HCT116 (cell line): Measurements from ENCODE around the gene RANBP10. TPM values are rescaled to one million over a fixed set of nuclear protein-coding genes. Genes with fewer than 3 reads are reported as not detected.

ENCODE experiments used
- ATAC-seq: fragments of 200-7000 bp; cut with Tn5 transposase; 2 replicates; pipeline ENCODE4 v1.9.1; 2020; ENCODE audit warnings: mild to moderate bottlenecking, moderate library complexity
- BruUV-seq: library from RNA; stranded (reverse); fragments of 400-500 nt; replicated peaks from 2 replicates; lab custom pipeline; 2021; lab: Mats Ljungman, UMichigan
- CTCF ChIA-PET: fragments of 300-600 bp; sonication (Branson Sonifier 250); formaldehyde crosslinking; loops from one replicate; lab custom pipeline; 2021; ENCODE audit warnings: antibody characterized with exemption; lab: Charles Lee
- POLR2A ChIA-PET: fragments of 300-600, 350-600 bp; sonication (Branson Sonifier 250); formaldehyde crosslinking; loops from one replicate; lab custom pipeline; 2021; ENCODE audit warnings: antibody characterized with exemption; lab: Charles Lee
- RAD21 ChIA-PET, 2 experiments: fragments of 300-600 bp; sonication (Branson Sonifier 250); formaldehyde crosslinking; loops; one replicate each; lab custom pipeline; 2023; ENCODE audit warnings: low total read pairs in 2 of 2; ENCODE audit not compliant: uncharacterized antibody in 2 of 2, unreplicated experiment in 2 of 2, low non-redundant PET in 1 of 2; lab: Charles Lee
- DNase-seq: peaks from one replicate; pipeline ENCODE4 v3.0.0-alpha.2; 2010; ENCODE audit warnings: low read depth, low spot score
- H2AFZ ChIP-seq: fragments of 200-600 bp; shearing (Covaris generic), sonication (generic); 2 replicates; pipeline ENCODE4 v1.6.1; 2017; ENCODE audit warnings: low read depth, mixed run types, mixed read lengths, antibody characterized with exemption, low read length; ENCODE audit not compliant: poor library complexity, severe bottlenecking
- H3K27ac ChIP-seq: 2 replicates; pipeline ENCODE4 v1.5.1; 2012; ENCODE audit warnings: low read depth, low read length
- H3K27me3 ChIP-seq: fragments of 200-600 bp; sonication (generic); 2 replicates; pipeline ENCODE4 v1.6.1; 2016; ENCODE audit warnings: mixed run types, low read length, mixed read lengths; ENCODE audit not compliant: insufficient read depth
- H3K36me3 ChIP-seq, 2 experiments: fragments of 200-500 bp in 1 of 2; fragments of 200-600 bp in 1 of 2; sonication (Bioruptor generic) in 1 of 2; sonication (generic) in 1 of 2; 2 replicates each; pipeline versions ENCODE4 v1.5.1 to v1.6.1; 2014 to 2016; ENCODE audit warnings: low read length in 2 of 2, inconsistent platforms in 1 of 2, mixed read lengths in 1 of 2, mixed run types in 1 of 2; ENCODE audit not compliant: insufficient read depth in 2 of 2, control insufficient read depth in 1 of 2
- H3K4me1 ChIP-seq, 2 experiments: fragments of 200-600 bp in 1 of 2; sonication (generic) in 1 of 2; 2 replicates each; pipeline versions ENCODE4 v1.5.1 to v1.6.1; 2012 to 2017; ENCODE audit warnings: low read length in 2 of 2, inconsistent platforms in 1 of 2, mild to moderate bottlenecking in 1 of 2, mixed read lengths in 1 of 2, mixed run types in 1 of 2, moderate library complexity in 1 of 2; ENCODE audit not compliant: insufficient read depth in 2 of 2, control insufficient read depth in 1 of 2
- H3K4me2 ChIP-seq: fragments of 200-600 bp; sonication (generic); 2 replicates; pipeline ENCODE4 v1.6.1; 2017; ENCODE audit warnings: mixed run types, low read length, mixed read lengths
- H3K4me3 ChIP-seq, 2 experiments: fragments of 200-600 bp in 1 of 2; sonication (generic) in 1 of 2; replicated peaks in 1 of 2; 2 replicates each; pipeline ENCODE4 v1.5.1; 2011 to 2016; ENCODE audit warnings: low read length in 2 of 2, control low read depth in 1 of 2, low read depth in 1 of 2, mild to moderate bottlenecking in 1 of 2, mixed read lengths in 1 of 2, mixed run types in 1 of 2
- H3K79me2 ChIP-seq: fragments of 200-600 bp; sonication (generic); 2 replicates; pipeline ENCODE4 v1.6.1; 2017; ENCODE audit warnings: mild to moderate bottlenecking, mixed run types, low read length, moderate library complexity, mixed read lengths; ENCODE audit not compliant: insufficient read depth
- H3K9ac ChIP-seq: fragments of 200-600 bp; sonication (generic); 2 replicates; pipeline ENCODE4 v1.6.1; 2016; ENCODE audit warnings: low read length, mixed read lengths
- H3K9me2 ChIP-seq: fragments of 200-600 bp; sonication (generic), shearing (Covaris generic); 2 replicates; pipeline ENCODE4 v1.6.1; 2017; ENCODE audit warnings: mixed run types, mild to moderate bottlenecking, moderate library complexity; ENCODE audit not compliant: insufficient read depth
- H3K9me3 ChIP-seq, 2 experiments: fragments of 200-500 bp in 1 of 2; fragments of 200-600 bp in 1 of 2; sonication (Bioruptor generic) in 1 of 2; sonication (generic) in 1 of 2; 2 replicates each; pipeline ENCODE4 v1.6.1; 2014 to 2017; ENCODE audit warnings: low read length in 2 of 2, mixed read lengths in 2 of 2, inconsistent platforms in 1 of 2, low read depth in 1 of 2, mild to moderate bottlenecking in 1 of 2, mixed run types in 1 of 2, moderate library complexity in 1 of 2; ENCODE audit not compliant: control insufficient read depth in 1 of 2, insufficient read depth in 1 of 2
- H4K20me1 ChIP-seq: fragments of 200-600 bp; sonication (generic), shearing (Covaris generic); 2 replicates; pipeline ENCODE4 v1.6.1; 2017; ENCODE audit warnings: mixed run types, mild to moderate bottlenecking, moderate library complexity; ENCODE audit not compliant: insufficient read depth
- CEBPB ChIP-seq: IDR thresholded peaks from 2 replicates; pipeline ENCODE4 v1.6.1; 2012; ENCODE audit warnings: low read depth
- ELF1 ChIP-seq: IDR thresholded peaks from 2 replicates; pipeline ENCODE4 v1.6.1; 2012; ENCODE audit warnings: low read depth, borderline replicate concordance
- EZH2 ChIP-seq: fragments of 200-600 bp; sonication (generic); IDR thresholded peaks from 2 replicates; pipeline ENCODE4 v1.6.1; 2017; ENCODE audit warnings: antibody characterized with exemption, mixed run types
- FOSL1 ChIP-seq: IDR thresholded peaks from 2 replicates; pipeline ENCODE4 v1.6.1; 2012; ENCODE audit warnings: low read depth
- JUND ChIP-seq: IDR thresholded peaks from 2 replicates; pipeline ENCODE4 v1.6.1; 2012
- POLR2A ChIP-seq: IDR thresholded peaks from 2 replicates; pipeline ENCODE4 v1.7.0; 2011; ENCODE audit warnings: borderline replicate concordance; ENCODE audit not compliant: insufficient read depth, insufficient read length; ENCODE audit errors: extremely low read depth
- RAD21 ChIP-seq: IDR thresholded peaks from 2 replicates; pipeline ENCODE4 v1.6.1; 2012; ENCODE audit warnings: low read depth, mild to moderate bottlenecking
- SIN3A ChIP-seq: IDR thresholded peaks from 2 replicates; pipeline ENCODE4 v1.6.1; 2012; ENCODE audit warnings: low read depth
- SP1 ChIP-seq: IDR thresholded peaks from 2 replicates; pipeline ENCODE4 v1.6.1; 2012; ENCODE audit warnings: low read depth
- TCF7L2 ChIP-seq: IDR thresholded peaks from 2 replicates; pipeline ENCODE4 v1.7.0; 2011; ENCODE audit warnings: borderline replicate concordance, inconsistent platforms; ENCODE audit not compliant: insufficient read depth, insufficient read length; ENCODE audit errors: extremely low read depth
- ZFX ChIP-seq: fragments of 450-650 bp; IDR thresholded peaks from 2 replicates; pipeline ENCODE4 v1.6.1; 2017
- intact Hi-C: fragments of 100-400 bp; cut with micrococcal nuclease; formaldehyde crosslinking; loops from 2 replicates; pipeline ENCODE4 v1.10.0; 2022
- total RNA-seq: library from RNA; stranded (reverse); gene quantifications from one replicate; pipeline ENCODE4 v1.2.1, GENCODE V29; 2021; ENCODE audit not compliant: unreplicated experiment
- TF ChIP-seq, protein P1 (sequence below): IDR thresholded peaks from 2 replicates; pipeline ENCODE4 v1.6.1; 2011; ENCODE audit warnings: mild to moderate bottlenecking, low read length, moderate library complexity; ENCODE audit not compliant: insufficient replicate concordance; ENCODE audit errors: extremely low read depth
- TF ChIP-seq, protein P2 (sequence below): IDR thresholded peaks from 2 replicates; pipeline ENCODE4 v1.6.1; 2012
- TF ChIP-seq, protein P3 (sequence below): IDR thresholded peaks from 2 replicates; pipeline ENCODE4 v1.6.1; 2012
- TF ChIP-seq, protein P4 (sequence below): IDR thresholded peaks from 2 replicates; pipeline ENCODE4 v1.6.1; 2012; ENCODE audit warnings: low read depth
- TF ChIP-seq, protein P5 (sequence below), 3 experiments: fragments of 200-600 bp in 1 of 3; sonication (generic) in 1 of 3; IDR thresholded peaks in 2 of 3; conservative IDR thresholded peaks in 1 of 3; 2 replicates each; pipeline ENCODE4 v1.5.1; 2012 to 2017; ENCODE audit warnings: low read depth in 2 of 3, low read length in 2 of 3, antibody characterized with exemption in 1 of 3, borderline replicate concordance in 1 of 3, control low read depth in 1 of 3, mild to moderate bottlenecking in 1 of 3, mixed read lengths in 1 of 3, mixed run types in 1 of 3, moderate library complexity in 1 of 3; ENCODE audit not compliant: insufficient read depth in 1 of 3

RANBP10 gene
- total RNA-seq, 1 experiment from 2014 or later: 16.9 TPM

DNA sequence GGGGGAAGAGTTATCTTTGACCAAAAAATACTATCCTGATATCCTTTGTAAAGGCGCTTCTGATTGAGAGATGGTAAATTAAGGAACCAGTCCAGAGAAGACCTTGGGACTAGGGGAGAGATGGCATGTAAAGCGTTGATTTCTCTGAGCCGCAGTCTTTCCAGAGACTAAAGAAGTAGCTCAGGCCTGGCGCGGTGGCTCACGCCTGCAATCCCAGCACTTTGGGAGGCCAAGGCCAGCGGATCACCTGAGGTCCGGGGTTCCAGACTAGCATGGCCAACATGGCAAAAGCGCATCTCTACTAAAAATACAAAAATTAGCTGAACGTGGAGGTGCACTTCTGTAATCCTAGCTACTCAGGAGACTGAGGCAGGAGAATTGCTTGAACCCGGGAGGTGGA is 41.8 kb upstream of the RANBP10 start (continued):
- no peak for TF ChIP-seq EZH2
- no peak for TF ChIP-seq SP1

DNA sequence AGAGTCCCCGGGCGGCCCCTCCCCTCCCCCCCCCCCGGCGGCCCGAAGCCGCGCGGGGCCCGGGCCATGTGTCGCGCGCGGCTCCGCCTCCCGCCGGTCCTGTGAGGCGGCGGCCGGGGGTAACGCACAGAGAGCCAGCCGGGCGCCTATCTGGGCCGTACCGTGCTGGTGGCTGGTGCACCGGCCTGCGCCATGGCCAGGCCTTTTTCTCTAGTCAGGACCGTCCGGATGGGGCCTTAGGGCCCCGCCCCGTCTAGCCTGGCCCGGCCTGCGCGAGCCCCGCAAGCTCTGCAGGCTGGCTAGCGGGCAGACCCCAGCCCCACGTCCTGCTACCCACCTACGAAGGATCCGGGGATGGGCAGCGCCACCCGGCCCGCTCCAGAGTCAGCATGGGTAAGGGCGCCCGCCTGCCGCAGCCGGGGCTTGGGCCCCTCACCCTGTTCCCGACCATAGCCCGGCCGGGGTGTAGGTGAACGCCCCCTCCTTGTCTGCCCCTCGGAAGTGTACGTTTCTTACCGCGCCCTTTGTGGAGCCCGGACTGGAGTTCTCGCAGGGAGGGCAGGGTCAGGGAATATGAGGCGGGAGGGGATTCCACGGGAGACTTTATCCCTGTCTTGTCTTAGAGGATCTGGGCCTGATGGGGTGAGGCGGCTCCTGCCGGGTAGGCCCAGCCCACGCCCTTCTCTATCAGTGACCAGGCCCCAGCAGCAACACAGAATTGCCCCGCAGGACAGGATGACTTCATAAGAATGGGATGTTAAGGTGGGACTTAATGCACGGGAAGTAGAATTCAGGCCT is 40.9 kb upstream of the RANBP10 start, which contains the start of gene CENPT:
CENPT (minus strand) TSS at position 630 of the 798 bp plus-strand sequence. CDS start 13,834 bp downstream, outside the sequence.
- H3K79me2 ChIP-seq: peaks cover 71% of the 10 kb centered on the region
- peak within 1 kb of the TSS; percentile 92 for H2AFZ ChIP-seq
- no peaks in the 10 kb centered on the region for H3K9me2 ChIP-seq
- intact Hi-C loops: no loop called here
- H3K4me3 ChIP-seq: peak within 1 kb of the TSS; percentile 83 to 96
- H3K4me1 ChIP-seq: peaks cover 15 to 45% of the 10 kb centered on the region in 2 experiments
- ATAC-seq (peak; percentile 63), DNase-seq (no peak)
- peak within 1 kb of the TSS; percentile 82 for H3K4me2 ChIP-seq
- H3K27ac ChIP-seq: peak within 1 kb of the TSS; percentile 83
- no peaks in the 10 kb centered on the region for H3K27me3 ChIP-seq
- peaks cover 4 to 6% of the 10 kb centered on the region in 2 experiments; a peak in 2 of 4 replicates for H3K36me3 ChIP-seq
- peaks cover 4% of the 10 kb centered on the region; the same call in 1 of the 2 replicates for H4K20me1 ChIP-seq
- RAD21 ChIA-PET: interaction anchor here in 1 of 2 experiments (1.4 kb wide), 1 partner anchor 19 kb away, joined by 4 read pairs; no protein-coding TSS in a partner anchor
- POLR2A ChIA-PET: interaction anchor here (1.7 kb wide), 1 partner anchor 41 kb away, joined by 6 read pairs; the partner anchor contains the start of genes RANBP10 and TSNAXIP1
- CTCF ChIA-PET: no interaction called here
- H3K9me3 ChIP-seq: no peaks in the 10 kb centered on the region
- BruUV-seq: no TSS peak
- peak within 1 kb of the TSS; percentile 93 for H3K9ac ChIP-seq
- TF ChIP-seq ELF1 (no peak), SIN3A (0 out of 2 replicates have a peak, but pooled peaks have one; percentile 24), POLR2A (no peak), JUND (no peak), EZH2 (no peak), RAD21 (no peak), CEBPB (no peak), TCF7L2 (no peak), FOSL1 (no peak), ZFX (peak; percentile 89)
- TF ChIP-seq, protein P1, sequence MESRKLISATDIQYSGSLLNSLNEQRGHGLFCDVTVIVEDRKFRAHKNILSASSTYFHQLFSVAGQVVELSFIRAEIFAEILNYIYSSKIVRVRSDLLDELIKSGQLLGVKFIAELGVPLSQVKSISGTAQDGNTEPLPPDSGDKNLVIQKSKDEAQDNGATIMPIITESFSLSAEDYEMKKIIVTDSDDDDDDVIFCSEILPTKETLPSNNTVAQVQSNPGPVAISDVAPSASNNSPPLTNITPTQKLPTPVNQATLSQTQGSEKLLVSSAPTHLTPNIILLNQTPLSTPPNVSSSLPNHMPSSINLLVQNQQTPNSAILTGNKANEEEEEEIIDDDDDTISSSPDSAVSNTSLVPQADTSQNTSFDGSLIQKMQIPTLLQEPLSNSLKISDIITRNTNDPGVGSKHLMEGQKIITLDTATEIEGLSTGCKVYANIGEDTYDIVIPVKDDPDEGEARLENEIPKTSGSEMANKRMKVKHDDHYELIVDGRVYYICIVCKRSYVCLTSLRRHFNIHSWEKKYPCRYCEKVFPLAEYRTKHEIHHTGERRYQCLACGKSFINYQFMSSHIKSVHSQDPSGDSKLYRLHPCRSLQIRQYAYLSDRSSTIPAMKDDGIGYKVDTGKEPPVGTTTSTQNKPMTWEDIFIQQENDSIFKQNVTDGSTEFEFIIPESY: no peak
- TF ChIP-seq, protein P2, sequence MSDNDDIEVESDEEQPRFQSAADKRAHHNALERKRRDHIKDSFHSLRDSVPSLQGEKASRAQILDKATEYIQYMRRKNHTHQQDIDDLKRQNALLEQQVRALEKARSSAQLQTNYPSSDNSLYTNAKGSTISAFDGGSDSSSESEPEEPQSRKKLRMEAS: peak; percentile 36; the same call in 1 of the 2 replicates
- TF ChIP-seq, protein P3, sequence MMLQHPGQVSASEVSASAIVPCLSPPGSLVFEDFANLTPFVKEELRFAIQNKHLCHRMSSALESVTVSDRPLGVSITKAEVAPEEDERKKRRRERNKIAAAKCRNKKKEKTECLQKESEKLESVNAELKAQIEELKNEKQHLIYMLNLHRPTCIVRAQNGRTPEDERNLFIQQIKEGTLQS: no peak
- TF ChIP-seq, protein P4, sequence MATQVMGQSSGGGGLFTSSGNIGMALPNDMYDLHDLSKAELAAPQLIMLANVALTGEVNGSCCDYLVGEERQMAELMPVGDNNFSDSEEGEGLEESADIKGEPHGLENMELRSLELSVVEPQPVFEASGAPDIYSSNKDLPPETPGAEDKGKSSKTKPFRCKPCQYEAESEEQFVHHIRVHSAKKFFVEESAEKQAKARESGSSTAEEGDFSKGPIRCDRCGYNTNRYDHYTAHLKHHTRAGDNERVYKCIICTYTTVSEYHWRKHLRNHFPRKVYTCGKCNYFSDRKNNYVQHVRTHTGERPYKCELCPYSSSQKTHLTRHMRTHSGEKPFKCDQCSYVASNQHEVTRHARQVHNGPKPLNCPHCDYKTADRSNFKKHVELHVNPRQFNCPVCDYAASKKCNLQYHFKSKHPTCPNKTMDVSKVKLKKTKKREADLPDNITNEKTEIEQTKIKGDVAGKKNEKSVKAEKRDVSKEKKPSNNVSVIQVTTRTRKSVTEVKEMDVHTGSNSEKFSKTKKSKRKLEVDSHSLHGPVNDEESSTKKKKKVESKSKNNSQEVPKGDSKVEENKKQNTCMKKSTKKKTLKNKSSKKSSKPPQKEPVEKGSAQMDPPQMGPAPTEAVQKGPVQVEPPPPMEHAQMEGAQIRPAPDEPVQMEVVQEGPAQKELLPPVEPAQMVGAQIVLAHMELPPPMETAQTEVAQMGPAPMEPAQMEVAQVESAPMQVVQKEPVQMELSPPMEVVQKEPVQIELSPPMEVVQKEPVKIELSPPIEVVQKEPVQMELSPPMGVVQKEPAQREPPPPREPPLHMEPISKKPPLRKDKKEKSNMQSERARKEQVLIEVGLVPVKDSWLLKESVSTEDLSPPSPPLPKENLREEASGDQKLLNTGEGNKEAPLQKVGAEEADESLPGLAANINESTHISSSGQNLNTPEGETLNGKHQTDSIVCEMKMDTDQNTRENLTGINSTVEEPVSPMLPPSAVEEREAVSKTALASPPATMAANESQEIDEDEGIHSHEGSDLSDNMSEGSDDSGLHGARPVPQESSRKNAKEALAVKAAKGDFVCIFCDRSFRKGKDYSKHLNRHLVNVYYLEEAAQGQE: no peak
- TF ChIP-seq, protein P5, sequence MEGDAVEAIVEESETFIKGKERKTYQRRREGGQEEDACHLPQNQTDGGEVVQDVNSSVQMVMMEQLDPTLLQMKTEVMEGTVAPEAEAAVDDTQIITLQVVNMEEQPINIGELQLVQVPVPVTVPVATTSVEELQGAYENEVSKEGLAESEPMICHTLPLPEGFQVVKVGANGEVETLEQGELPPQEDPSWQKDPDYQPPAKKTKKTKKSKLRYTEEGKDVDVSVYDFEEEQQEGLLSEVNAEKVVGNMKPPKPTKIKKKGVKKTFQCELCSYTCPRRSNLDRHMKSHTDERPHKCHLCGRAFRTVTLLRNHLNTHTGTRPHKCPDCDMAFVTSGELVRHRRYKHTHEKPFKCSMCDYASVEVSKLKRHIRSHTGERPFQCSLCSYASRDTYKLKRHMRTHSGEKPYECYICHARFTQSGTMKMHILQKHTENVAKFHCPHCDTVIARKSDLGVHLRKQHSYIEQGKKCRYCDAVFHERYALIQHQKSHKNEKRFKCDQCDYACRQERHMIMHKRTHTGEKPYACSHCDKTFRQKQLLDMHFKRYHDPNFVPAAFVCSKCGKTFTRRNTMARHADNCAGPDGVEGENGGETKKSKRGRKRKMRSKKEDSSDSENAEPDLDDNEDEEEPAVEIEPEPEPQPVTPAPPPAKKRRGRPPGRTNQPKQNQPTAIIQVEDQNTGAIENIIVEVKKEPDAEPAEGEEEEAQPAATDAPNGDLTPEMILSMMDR (IDR thresholded peaks at IDR 0.05 in 2 of 3, conservative IDR thresholded peaks at IDR 0.05 in 1 of 3; ENCODE audit: borderline replicate concordance in 1 of 3, insufficient read depth in 1 of 3, low read depth in 2 of 3, low read length in 2 of 3): no peak
